Stimulated activated effector memory CD8-positive, alpha-beta T cell treated with anti-CD3 and anti-CD28 coated beads, Interleukin-12 subunit alpha, Interleukin-12 subunit beta, amount 100 ng/mL, for 72 hours (primary cell): Measurements from ENCODE around the gene PTP4A1.

Experiments used
- ATAC-seq: fragments of 150-1000 bp; cut with Tn5 transposase; 2 replicates; pipeline ENCODE4 v1.10.0; 2021
- DNase-seq, 2 donors: peaks; one replicate each; pipeline ENCODE4 v3.0.0; 2021 to 2022; ENCODE audit warnings: low spot score in 2 of 2
- H3K27ac Mint-ChIP-seq: one replicate; pipeline ENCODE4 v1.8.0; 2022; ENCODE audit warnings: mild to moderate bottlenecking, mixed read lengths
- H3K36me3 Mint-ChIP-seq: one replicate; pipeline ENCODE4 v1.8.0; 2022; ENCODE audit warnings: mild to moderate bottlenecking, mixed read lengths
- H3K4me1 Mint-ChIP-seq: one replicate; pipeline ENCODE4 v1.8.0; 2022; ENCODE audit warnings: mixed read lengths
- H3K4me3 Mint-ChIP-seq: one replicate; pipeline ENCODE4 v1.8.0; 2022; ENCODE audit warnings: mild to moderate bottlenecking, mixed read lengths
- H3K9me3 Mint-ChIP-seq: one replicate; pipeline ENCODE4 v1.8.0; 2022; ENCODE audit warnings: mixed read lengths

The PTP4A1 gene

DNA sequence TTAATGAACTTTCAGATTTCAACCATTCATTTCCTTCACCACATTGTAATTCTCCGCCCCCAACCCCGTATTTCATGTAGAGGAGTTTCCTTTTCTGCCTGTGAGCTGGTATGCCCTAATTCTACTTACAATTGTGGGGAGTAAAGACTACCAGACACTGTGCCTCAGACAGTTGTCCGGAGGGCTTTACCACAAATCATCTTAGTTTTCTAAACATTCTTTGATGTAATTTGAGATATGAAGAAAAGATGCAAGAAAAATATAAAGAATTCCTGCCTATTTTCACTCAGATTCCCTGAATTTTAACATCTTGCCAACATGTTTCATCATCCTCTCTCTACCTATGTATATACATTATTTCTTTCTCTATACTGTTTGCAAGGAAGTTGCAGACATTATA lies 28.3 kb upstream of the PTP4A1 start:
- Mint-ChIP-seq H3K4me1 (no peaks in the 10 kb centered on the region), H3K4me3 (no peak overlapping the region), H3K36me3 (no peaks in the 10 kb centered on the region), H3K27ac (no peak overlapping the region), H3K9me3 (no peaks in the 10 kb centered on the region)
- no peak for ATAC-seq
- no peak for DNase-seq

DNA sequence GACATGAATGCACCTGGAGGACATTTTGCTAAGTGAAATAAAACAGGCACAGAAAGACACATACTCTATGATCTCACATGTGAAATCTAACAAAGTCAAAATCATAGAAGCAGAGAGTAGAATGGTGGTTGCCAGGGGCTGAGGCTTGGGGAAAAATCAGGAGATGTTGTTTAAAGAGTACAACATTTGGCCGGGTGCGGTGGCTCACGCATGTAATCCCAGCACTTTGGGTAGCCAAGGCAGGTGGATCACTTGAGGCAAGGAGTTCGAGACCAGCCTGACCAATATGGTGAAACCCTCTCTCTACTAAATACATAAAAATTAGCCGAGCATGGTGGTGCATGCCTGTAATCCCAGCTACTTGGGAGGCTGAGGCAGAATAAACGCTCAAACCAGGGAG lies 26.0 kb upstream of the PTP4A1 start:
- Mint-ChIP-seq H3K4me1 (no peaks in the 10 kb centered on the region), H3K36me3 (no peaks in the 10 kb centered on the region), H3K4me3 (no peak overlapping the region), H3K9me3 (no peaks in the 10 kb centered on the region), H3K27ac (no peak overlapping the region)
- ATAC-seq (no peak), DNase-seq (no peak)

DNA sequence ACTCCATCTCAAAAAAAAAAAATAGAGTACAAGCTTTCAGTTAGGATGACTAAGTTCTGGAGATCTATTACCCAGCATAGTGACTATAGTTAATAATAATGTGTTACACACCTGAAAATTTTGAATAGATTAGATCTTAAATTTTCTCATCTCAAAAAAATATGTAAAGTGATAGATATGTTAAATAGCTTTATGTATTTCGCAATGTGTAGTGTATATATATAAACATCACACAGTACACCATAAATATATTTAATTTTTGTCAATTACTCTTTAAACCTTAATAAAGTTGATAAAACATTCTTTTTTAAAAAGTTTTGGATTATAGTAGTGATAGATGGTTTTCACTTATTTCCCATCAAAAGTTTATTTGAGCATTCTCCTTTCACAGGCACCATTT lies 25.6 kb upstream of the PTP4A1 start:
- Mint-ChIP-seq H3K36me3 (no peaks in the 10 kb centered on the region), H3K4me3 (no peak overlapping the region), H3K9me3 (no peaks in the 10 kb centered on the region), H3K27ac (no peak overlapping the region), H3K4me1 (no peaks in the 10 kb centered on the region)
- ATAC-seq (no peak), DNase-seq (no peak)

DNA sequence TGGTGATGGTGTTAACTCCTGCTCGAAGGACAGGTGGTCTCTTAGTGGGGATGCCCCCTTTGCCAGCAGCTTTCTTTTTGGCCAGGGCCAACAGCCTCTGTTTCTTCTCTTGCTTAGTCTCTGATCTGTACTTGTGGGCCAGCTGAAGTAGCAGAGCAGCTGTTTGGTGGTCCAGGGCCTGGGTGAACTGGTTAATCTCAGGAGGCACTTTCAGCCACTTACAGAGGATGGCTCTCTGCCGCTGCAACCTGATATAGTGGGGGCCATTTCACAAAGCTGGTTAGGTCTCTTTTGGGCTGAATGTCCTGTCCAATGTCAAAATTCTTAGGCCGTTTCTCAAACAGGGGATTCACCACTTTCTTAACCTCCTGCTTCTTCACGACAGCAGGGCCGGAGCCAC lies 23.2 kb upstream of the PTP4A1 start:
- no peak overlapping the region for H3K4me3 Mint-ChIP-seq
- H3K27ac Mint-ChIP-seq: no peak overlapping the region
- ATAC-seq (no peak), DNase-seq (no peak)
- no peaks in the 10 kb centered on the region for H3K36me3 Mint-ChIP-seq
- H3K9me3 Mint-ChIP-seq: no peaks in the 10 kb centered on the region
- no peaks in the 10 kb centered on the region for H3K4me1 Mint-ChIP-seq

DNA sequence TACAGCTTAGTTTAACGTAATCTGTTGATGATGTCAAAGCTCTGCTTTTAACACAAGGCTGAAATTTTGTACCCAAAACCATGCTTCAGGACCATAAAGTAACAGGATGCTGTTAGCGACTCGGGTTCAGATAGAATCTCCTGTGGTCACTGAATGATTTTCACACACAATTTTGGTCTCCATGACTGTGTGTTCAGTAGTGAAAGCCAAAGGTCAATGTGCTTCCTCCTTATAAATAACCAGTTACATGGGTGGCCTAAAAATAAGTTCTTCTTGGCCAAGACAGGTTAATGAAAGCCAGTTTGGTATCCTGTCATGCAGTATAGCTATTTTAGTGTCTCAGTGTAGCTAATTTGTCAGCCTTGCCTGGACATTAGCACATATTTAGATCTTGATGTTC lies 19.1 kb upstream of the PTP4A1 start:
- Mint-ChIP-seq H3K27ac (no peak overlapping the region), H3K4me1 (no peaks in the 10 kb centered on the region), H3K36me3 (no peaks in the 10 kb centered on the region), H3K4me3 (no peak overlapping the region), H3K9me3 (no peaks in the 10 kb centered on the region)
- DNase-seq (no peak), ATAC-seq (no peak)

DNA sequence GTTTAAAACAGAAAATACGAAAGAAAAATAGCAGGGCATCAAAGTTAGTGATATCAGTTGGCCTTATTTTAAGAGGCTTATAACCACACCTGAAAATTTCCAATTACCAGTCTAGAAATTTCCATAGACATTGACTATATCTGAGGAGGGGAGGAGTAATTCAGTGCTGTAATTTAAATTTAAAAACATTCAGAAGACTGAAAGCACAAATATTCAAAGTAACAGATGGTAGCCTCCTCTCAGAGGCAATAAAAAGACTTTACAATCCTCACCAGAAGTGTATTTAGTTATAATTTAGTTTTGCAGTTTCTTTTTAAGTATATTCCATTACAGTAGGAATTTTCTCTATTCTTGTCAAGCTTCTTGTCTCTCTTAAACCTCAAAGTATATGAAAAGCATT lies 18.4 kb upstream of the PTP4A1 start:
- Mint-ChIP-seq H3K9me3 (no peaks in the 10 kb centered on the region), H3K4me1 (no peaks in the 10 kb centered on the region), H3K36me3 (no peaks in the 10 kb centered on the region), H3K27ac (no peak overlapping the region), H3K4me3 (no peak overlapping the region)
- ATAC-seq: no peak
- DNase-seq: no peak

DNA sequence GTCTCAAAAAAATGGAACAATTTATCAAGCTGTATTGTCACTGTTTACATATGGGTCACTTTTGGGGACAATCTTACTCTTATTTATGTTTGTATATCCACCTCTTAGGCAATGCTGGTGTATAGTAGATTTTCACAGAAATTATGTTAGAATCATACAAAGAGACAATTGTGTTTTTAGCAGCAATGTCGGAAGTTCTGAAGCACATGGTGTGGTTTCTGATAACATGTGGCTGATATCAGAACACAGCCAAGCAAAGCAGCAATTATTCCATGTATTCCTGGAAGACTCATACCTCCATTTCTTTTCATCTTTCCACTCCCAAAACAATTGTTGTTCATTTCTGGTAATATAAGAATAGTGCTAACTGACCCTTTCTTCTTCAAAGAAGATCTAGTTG lies 17.5 kb upstream of the PTP4A1 start:
- Mint-ChIP-seq H3K4me1 (no peaks in the 10 kb centered on the region), H3K36me3 (no peaks in the 10 kb centered on the region), H3K4me3 (no peak overlapping the region), H3K9me3 (no peaks in the 10 kb centered on the region), H3K27ac (no peak overlapping the region)
- DNase-seq: no peak
- no peak for ATAC-seq

DNA sequence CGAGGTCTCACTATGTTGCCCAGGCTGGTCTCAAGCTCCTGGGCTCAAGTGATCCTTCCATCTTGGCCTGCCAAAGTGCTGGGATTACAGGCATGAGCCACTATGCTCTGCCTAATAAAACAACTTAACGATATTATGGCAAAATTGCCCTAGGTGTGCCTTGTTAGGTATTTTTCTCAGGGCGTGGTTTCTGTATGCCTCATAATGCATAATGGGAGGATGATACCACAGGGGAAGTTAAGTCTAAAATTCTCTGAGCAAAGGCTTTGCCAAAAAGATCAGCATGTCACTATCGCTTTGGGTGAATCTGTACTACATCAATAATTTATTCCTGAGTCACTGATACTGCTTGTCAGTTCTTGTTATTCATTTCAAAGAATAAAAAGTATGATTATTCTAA lies 15.9 kb upstream of the PTP4A1 start:
- H3K36me3 Mint-ChIP-seq: no peaks in the 10 kb centered on the region
- DNase-seq (no peak), ATAC-seq (no peak)
- H3K4me1 Mint-ChIP-seq: no peaks in the 10 kb centered on the region
- no peak overlapping the region for H3K27ac Mint-ChIP-seq
- no peak overlapping the region for H3K4me3 Mint-ChIP-seq
- no peaks in the 10 kb centered on the region for H3K9me3 Mint-ChIP-seq

DNA sequence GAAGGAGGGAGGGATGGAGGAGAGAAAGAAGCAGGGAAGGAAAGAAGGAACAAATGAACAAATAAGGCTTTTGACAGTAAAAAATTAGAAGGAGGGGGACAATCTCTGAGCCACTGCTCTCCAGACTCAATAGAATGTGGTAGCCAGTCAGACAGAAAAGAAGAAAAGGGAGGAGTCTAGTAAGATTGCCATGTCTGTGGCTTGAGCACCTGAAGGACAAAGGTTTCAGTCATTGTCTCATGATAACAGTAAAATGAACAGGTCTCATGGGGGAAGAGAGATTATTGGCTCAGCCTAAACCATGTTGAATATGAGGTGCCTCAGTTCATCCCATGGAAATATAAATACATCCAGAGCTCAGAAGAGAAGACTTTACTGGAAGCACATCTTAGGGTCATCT lies 14.0 kb upstream of the PTP4A1 start:
- ATAC-seq (no peak), DNase-seq (no peak)
- Mint-ChIP-seq H3K4me1 (no peaks in the 10 kb centered on the region), H3K9me3 (no peaks in the 10 kb centered on the region), H3K36me3 (no peaks in the 10 kb centered on the region), H3K4me3 (no peak overlapping the region), H3K27ac (no peak overlapping the region)

DNA sequence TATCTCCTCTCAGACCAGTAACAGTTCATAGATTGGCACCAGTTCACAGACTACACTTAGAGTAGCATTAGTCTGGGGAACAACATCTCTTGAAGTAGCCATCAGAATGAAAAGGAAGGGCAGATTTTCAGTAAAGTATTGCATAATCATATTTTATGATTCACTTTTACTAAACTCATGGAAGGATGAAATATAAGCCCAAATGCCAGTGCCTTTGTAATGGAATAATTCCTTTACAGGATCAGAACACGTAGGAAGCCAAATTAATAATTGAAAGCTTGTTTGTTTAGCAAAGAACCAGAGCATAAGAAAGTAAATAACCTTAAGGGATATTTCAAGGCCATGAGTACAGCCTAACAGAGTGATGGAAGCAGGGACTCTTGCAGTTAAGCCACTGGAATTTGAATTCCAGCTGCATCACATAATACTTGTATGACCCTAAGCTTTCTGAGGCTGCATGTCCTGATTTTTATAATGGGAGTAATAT lies 11.4 kb upstream of the PTP4A1 start:
- Mint-ChIP-seq H3K9me3 (no peaks in the 10 kb centered on the region), H3K4me1 (no peaks in the 10 kb centered on the region), H3K36me3 (no peaks in the 10 kb centered on the region), H3K4me3 (no peak overlapping the region), H3K27ac (no peak overlapping the region)
- DNase-seq: no peak
- no peak for ATAC-seq

DNA sequence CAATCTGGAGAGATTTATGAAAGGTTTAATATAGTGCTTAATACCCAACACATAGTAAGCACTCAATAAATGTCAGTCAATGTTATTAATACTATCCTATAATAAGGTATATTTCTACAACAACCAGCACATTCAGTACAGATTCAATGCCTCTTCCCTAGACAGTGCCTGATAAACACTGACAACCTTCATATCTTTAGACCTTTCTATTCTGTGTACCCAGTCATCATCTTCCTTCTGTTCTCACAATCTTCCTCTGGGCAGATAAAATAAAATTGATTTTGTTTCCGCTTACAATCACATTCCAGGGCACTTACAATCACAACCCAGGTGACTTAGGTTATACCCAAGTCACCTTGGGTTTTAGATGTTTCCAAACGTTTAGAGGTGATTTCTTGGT lies 11.0 kb upstream of the PTP4A1 start:
- H3K4me3 Mint-ChIP-seq: no peak overlapping the region
- ATAC-seq (no peak), DNase-seq (no peak)
- no peaks in the 10 kb centered on the region for H3K9me3 Mint-ChIP-seq
- H3K4me1 Mint-ChIP-seq: no peaks in the 10 kb centered on the region
- no peaks in the 10 kb centered on the region for H3K36me3 Mint-ChIP-seq
- H3K27ac Mint-ChIP-seq: no peak overlapping the region

DNA sequence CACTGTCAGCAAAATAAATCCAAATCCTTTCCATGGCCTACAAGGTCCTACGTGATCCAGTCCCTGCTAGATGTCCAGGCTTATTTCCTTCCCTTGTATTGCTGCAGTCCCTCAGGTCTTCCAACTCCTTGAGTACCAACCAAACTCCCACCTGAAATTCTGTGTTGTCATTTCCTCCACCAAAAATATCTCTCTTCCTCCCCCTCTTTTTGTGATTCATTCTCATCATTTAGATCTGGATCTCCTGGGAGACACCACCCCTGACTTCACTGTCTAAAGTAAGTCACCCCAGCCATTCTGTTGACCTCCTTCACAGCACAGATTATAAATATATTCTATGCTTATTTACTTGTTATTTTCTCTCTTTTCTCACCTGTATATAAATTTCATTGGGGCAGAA lies 9.0 kb upstream of the PTP4A1 start:
- Mint-ChIP-seq H3K4me3 (no peak overlapping the region), H3K4me1 (no peaks in the 10 kb centered on the region), H3K9me3 (no peaks in the 10 kb centered on the region), H3K36me3 (no peaks in the 10 kb centered on the region), H3K27ac (no peak overlapping the region)
- DNase-seq (no peak), ATAC-seq (no peak)

DNA sequence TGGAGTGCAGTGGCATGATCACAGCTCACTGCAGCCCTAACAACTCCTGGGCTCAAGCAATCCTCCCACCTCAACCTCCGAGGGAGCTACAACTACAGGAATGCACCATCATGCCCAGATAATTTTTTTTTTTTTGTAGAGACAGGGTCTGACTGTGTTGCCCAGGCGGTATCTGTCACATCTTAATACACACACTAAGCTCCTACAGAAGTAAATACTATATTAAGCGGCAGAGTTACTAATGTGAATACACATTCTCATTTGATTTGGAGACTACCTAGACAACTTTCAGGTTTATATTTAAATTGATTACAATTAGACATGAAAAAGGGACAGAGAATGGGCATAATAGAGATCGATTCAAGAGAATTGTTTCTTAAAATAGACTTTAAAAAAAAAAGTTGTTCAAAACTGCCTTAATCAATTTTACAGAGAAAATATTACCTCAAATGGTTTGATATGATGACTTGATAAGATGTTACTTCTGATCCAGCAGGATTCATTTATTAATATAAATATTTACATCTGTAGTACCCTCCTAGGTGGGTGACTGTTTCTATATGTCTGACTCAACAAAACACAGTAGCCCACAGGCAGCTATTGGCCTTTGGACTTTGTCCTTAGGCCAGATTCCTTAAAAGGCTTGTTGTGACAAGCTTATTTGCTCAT lies 7.1 kb upstream of the PTP4A1 start:
- ATAC-seq (no peak), DNase-seq (no peak)
- H3K4me1 Mint-ChIP-seq: no peaks in the 10 kb centered on the region
- H3K9me3 Mint-ChIP-seq: no peaks in the 10 kb centered on the region
- no peaks in the 10 kb centered on the region for H3K36me3 Mint-ChIP-seq
- H3K27ac Mint-ChIP-seq: no peak overlapping the region
- no peak overlapping the region for H3K4me3 Mint-ChIP-seq

DNA sequence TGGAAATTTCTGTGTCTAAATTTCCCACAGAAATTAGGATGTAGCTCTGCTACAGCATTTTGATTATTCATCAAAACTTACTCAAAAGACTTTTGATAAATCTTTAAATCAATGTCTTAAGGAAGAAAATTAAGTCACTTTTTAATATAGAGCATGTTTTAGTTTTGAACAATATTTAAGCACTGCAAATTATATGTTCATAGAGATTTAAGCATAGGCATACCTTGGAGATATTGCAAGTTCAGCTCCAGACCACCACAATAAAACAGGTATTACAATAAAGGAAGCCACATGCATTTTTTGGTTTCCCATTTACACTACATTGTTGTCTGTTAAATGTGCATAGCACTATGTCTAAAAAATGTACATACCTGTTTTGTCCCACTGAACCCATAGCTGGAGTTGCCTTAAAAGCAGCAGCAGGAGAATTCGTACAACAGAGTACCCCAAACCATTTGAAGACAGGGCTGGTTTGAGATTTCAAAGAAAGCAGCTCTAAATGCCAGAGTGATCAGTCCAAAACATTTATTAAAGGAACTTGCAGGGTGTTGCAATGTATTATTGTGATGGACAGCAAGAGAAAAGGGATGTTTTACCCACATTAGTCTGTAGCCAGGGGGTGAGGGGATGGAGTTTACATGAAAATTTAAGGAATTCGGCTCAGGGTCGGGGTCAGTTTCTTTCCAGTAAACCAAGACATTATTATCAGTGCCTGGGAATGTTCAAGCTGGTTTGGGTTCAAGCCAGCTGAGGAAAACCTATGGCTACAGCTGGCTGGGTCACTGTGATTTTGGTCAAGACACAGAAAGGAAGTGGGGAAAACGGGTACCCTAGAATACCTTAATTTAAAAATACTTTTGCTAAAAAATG lies 6.3 kb upstream of the PTP4A1 start:
- H3K27ac Mint-ChIP-seq: no peak overlapping the region
- DNase-seq (no peak), ATAC-seq (no peak)
- no peaks in the 10 kb centered on the region for H3K4me1 Mint-ChIP-seq
- no peak overlapping the region for H3K4me3 Mint-ChIP-seq
- H3K36me3 Mint-ChIP-seq: no peaks in the 10 kb centered on the region
- no peaks in the 10 kb centered on the region for H3K9me3 Mint-ChIP-seq

DNA sequence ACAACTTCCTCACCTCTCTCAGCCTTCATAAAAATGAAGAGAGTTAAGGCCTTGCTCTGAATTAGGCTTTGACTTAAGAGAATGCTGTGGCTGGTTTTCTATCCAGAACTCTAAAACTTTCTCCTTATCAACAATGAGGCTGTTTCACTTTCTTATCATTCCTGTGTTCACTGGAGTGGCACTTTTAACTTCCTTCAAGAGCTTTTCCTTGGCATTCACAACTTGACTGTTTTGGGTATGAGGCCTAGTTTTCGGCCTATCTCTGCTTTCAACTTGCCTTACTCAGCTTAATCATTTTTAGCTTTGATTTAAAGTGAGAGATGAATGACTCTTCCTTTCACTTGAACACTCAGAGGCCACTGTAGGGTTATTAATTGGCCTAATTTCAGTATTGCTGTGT lies 4.3 kb upstream of the PTP4A1 start:
- no peaks in the 10 kb centered on the region for H3K4me1 Mint-ChIP-seq
- DNase-seq: no peak
- no peak overlapping the region for H3K27ac Mint-ChIP-seq
- no peak overlapping the region for H3K4me3 Mint-ChIP-seq
- peaks cover 6% of the 10 kb centered on the region for H3K36me3 Mint-ChIP-seq
- no peak for ATAC-seq
- no peaks in the 10 kb centered on the region for H3K9me3 Mint-ChIP-seq

DNA sequence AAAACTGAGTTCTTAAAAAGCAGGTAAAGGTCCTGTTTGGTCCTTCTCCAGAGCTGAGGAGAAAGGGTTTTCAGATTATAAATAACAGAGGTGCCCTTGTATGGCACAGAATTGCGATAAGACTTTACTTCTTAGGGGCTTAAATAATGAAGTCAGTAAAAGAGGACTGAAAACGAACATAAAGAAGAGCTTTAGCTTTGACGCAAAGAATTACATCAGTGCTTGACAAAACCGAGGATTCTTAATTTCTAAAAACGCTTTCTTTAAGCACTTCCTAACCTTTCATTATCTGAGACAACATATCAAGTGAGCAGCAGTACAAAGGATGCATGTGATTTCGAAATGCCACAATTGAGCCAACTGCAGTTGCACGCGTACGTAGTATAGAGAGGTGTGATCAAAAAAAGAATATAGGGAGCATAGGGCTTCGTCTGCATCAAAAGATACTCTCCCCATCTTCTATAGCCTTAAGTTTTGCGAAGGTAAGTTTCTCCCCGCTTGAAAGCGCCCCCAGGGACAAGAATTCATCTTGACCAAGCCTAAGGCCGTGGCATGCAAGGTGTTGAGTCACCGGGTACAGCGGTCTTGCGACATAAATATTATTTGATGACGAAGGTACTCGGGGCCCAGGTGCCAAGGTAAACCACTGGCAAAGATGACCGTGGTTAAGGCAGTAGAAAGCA lies 778 bp upstream of the PTP4A1 start:
- peaks cover 16% of the 10 kb centered on the region for H3K4me1 Mint-ChIP-seq
- peaks cover 34% of the 10 kb centered on the region for H3K36me3 Mint-ChIP-seq
- DNase-seq: no peak
- ATAC-seq: peak; percentile 5
- H3K4me3 Mint-ChIP-seq: peak overlapping the region; percentile 79
- no peaks in the 10 kb centered on the region for H3K9me3 Mint-ChIP-seq
- peak overlapping the region; percentile 91 for H3K27ac Mint-ChIP-seq
